ENCODE data around the gene EMC10.
A peak's percentile ranks its signal among the peaks of the same experiment; 100 is the strongest.
"Not testable (repeated sequence)": the region's sequence is repeated elsewhere in the genome, so short reads cannot be mapped to it uniquely, and the experiment has no call there.

Gene EMC10

DNA sequence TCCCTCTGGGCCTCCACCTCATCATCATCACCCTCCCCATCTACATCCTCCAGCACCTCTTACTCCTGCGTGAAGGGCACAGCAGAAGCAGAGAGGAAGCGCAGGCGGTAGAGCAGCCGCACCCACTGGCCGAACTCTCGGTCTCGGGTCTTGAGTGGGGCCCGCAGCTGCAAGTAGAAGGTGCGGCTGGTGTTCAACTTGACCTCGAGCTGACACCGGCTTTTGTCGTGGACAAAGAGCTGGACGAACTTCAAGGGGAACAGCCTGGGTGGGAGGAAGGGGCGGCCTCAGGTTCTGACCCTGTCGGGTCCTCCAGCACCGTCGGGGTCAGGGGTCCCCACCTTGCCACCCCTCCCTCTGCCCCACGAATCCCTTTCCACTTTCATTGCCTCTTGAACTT, 8.7 kb upstream of the EMC10 start:
- TF ChIP-seq, protein P1, sequence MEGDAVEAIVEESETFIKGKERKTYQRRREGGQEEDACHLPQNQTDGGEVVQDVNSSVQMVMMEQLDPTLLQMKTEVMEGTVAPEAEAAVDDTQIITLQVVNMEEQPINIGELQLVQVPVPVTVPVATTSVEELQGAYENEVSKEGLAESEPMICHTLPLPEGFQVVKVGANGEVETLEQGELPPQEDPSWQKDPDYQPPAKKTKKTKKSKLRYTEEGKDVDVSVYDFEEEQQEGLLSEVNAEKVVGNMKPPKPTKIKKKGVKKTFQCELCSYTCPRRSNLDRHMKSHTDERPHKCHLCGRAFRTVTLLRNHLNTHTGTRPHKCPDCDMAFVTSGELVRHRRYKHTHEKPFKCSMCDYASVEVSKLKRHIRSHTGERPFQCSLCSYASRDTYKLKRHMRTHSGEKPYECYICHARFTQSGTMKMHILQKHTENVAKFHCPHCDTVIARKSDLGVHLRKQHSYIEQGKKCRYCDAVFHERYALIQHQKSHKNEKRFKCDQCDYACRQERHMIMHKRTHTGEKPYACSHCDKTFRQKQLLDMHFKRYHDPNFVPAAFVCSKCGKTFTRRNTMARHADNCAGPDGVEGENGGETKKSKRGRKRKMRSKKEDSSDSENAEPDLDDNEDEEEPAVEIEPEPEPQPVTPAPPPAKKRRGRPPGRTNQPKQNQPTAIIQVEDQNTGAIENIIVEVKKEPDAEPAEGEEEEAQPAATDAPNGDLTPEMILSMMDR (IDR thresholded peaks at IDR 0.05; ENCODE audit: control insufficient read depth, extremely low read depth, insufficient read depth): no peak
- no peak for DNase-seq (ENCODE audit: low read depth)
- no peak overlapping the region for H3K4me3 ChIP-seq (ENCODE audit: low read depth, low read length)

DNA sequence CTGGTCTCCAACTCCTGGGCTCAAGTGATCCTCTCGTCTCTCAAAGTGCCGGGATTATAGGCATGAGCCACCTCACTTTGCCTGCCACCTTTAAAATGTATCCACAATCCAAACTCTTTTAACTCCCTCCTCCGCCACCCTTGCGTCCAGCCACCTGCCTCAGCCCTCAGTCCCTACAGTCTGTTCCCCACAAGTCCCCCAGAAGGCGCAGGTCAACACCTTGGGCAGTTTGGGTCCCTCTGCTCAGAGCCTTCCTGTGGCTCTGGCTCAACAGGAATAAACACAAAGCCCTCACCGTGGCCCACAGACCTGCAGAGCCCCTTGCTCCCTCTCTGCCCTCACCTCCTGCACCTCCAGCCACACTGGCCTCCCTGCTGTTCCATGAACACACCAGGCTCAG, 7.5 kb upstream of the EMC10 start:
- H3K4me3 ChIP-seq (ENCODE audit: low read depth, low read length): no peak overlapping the region
- TF ChIP-seq, protein P1 (IDR thresholded peaks at IDR 0.05; ENCODE audit: control insufficient read depth, extremely low read depth, insufficient read depth): no peak
- DNase-seq (ENCODE audit: low read depth): no peak

DNA sequence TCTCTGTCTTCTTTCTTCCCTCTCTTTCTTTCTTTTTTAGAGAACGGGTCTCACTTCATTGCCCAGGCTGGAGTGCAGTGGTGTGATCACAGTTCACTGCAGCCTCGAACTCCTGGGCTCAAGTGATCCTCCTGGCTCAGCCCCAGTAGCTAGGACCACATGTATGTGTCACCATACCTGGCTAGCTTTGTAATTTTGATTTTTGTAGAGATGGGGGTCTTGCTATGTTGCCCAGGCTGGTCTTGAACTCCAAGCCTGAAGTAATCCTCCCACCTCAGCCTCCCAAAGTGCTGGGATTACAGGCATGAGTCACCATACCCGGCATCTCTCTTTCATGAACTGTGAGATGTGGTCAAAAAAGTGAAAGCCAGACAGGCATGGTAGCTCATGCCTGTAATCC, 3.0 kb upstream of the EMC10 start:
- not testable (repeated sequence) for DNase-seq (ENCODE audit: low read depth); H3K4me3 ChIP-seq (ENCODE audit: low read depth, low read length)

DNA sequence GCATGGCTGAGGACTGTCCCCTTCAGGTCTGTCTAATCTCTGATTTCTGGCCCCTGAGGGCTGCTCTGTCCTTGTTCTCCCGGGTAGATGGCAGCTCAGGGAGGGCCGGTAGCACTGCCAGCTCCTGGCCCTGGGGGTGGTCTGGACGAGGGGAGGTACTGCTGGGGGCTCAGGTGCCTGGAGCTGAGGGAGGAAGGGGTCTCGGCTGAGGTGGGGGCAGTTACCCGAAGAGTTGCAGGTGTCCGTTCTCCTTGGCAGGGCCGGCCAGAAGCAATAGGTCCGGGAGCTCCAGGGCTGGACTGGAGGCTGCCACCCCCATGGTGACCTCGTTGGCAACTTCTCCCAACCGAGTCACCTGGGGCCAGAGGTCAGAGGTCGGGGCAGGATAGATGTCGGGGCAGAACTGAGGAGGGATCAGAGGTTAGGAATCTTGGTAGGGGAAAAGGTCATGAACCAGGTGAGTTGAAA, 1.2 kb upstream of the EMC10 start:
- TF ChIP-seq, protein P1 (IDR thresholded peaks at IDR 0.05; ENCODE audit: control insufficient read depth, extremely low read depth, insufficient read depth): no peak
- no peak overlapping the region for H3K4me3 ChIP-seq (ENCODE audit: low read depth, low read length)
- no peak for DNase-seq (ENCODE audit: low read depth)

DNA sequence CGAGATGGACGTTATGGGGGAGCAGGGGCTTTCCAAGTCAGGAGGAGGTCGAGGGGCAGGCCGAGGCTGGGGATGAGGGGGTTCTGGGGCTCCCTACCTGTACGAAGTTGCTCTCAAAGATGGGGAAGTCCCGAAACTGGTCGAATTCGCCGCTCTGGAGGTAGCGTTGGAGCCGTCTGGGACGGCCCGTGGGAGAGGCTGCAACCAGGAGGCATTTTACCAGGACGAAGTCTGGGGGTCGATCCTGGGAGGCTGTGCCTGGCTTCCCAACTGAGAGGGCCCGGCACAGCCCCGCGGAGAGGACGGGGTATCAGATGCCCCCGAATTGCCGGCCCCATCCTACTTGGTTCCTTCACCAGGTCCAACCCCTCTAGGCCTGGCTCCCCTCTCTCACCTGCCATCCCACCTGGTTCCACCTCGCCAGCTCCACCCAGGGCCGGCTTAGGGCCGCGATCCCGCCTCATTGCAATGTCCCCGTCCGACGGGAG, 527 bp upstream of the EMC10 start:
- no peak for DNase-seq (ENCODE audit: low read depth)
- H3K4me3 ChIP-seq (ENCODE audit: low read depth, low read length): no peak overlapping the region
- TF ChIP-seq, protein P1 (IDR thresholded peaks at IDR 0.05; ENCODE audit: control insufficient read depth, extremely low read depth, insufficient read depth): no peak

DNA sequence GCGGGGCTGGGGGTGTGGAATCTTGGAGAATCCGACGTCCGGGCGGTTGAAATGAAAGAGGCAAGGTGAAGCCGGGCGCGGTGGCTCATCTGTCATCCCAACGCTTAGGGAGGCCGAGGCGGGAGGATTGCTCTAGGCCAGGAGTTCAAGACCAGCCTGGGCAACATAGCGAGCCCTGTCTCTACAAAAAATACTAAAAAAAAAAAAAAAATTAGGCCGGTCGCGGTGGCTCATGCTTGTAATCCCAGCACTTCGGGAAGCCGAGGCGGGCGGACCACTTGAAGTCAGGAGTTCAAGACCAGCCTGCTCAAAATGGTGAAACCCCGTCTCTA, 566 bp downstream of the EMC10 start:
- TF ChIP-seq, protein P1 (IDR thresholded peaks at IDR 0.05; ENCODE audit: control insufficient read depth, extremely low read depth, insufficient read depth): no peak
- H3K4me3 ChIP-seq (ENCODE audit: low read depth, low read length): peak overlapping the region; percentile 80
- no peak for DNase-seq (ENCODE audit: low read depth)

DNA sequence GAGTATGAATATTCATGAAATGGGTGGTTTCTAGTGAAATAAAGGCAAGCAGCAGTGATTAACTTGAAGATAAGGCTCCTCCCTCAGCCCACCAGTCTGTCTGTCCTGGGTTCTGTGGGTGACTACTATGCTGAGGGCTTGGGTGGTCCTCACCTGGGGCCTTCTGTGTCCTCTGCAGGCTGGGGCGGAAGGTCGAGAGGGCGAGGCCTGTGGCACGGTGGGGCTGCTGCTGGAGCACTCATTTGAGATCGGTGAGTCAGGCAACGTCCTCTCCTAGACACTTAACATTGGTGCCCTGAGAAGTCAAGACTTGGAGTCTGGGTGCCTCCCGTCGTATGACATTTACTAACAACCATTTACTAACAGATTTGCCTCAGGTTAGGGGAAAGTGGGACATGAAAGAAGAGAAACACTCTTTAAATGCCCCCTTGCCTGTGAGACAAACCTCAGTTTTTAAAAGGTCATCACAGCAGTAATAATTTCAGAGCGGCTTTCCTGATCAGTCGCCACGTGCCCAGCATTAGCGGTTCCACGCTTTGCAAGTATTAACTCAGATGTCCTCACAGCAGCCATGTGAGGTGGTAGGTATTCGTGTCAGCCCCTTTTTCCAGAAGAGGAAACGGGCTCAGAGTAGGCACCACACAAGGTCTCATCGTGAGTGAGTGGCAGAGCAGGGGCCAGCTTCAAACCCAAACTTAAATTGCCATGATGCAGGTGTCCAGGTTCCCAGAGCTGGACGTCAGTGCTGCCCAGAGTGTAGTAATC, 1.6 kb downstream of the EMC10 start:
- DNase-seq (ENCODE audit: low read depth): no peak
- peak overlapping the region; percentile 80 for H3K4me3 ChIP-seq (ENCODE audit: low read depth, low read length)
- TF ChIP-seq, protein P1 (IDR thresholded peaks at IDR 0.05; ENCODE audit: control insufficient read depth, extremely low read depth, insufficient read depth): no peak
